OCI-LY1 (cell line): ENCODE data around the gene ECEL1.

Experiments
- H2AFZ ChIP-seq: fragments of 200-600 bp; sonication (generic), shearing (Covaris generic); 2 replicates; pipeline ENCODE4 v1.6.0; 2014; ENCODE audit warnings: antibody characterized with exemption, mild to moderate bottlenecking, low read length
- H3F3A ChIP-seq: fragments of 200-600 bp; sonication (generic), shearing (Covaris generic); 2 replicates; pipeline ENCODE4 v1.6.0; 2014; ENCODE audit warnings: mild to moderate bottlenecking, antibody characterized with exemption, low read length, moderate library complexity; ENCODE audit not compliant: insufficient read depth
- H3K27ac ChIP-seq: fragments of 200-600 bp; sonication (generic); 2 replicates; pipeline ENCODE4 v1.5.1; 2014; ENCODE audit warnings: low read length, mixed run types, mild to moderate bottlenecking, low read depth; ENCODE audit not compliant: poor library complexity, severe bottlenecking
- H3K27me3 ChIP-seq: fragments of 200-600 bp; sonication (generic); 2 replicates; pipeline ENCODE4 v1.6.0; 2014; ENCODE audit warnings: antibody characterized with exemption, mild to moderate bottlenecking, low read length, moderate library complexity; ENCODE audit not compliant: insufficient read depth
- H3K36me3 ChIP-seq: fragments of 200-600 bp; sonication (generic); 2 replicates; pipeline ENCODE4 v1.6.1; 2014; ENCODE audit warnings: mild to moderate bottlenecking, antibody characterized with exemption, low read length, moderate library complexity, mixed read lengths; ENCODE audit not compliant: insufficient read depth
- H3K4me1 ChIP-seq: fragments of 200-600 bp; sonication (generic); 2 replicates; pipeline ENCODE4 v1.5.1; 2014; ENCODE audit warnings: mild to moderate bottlenecking, low read length, moderate library complexity; ENCODE audit not compliant: insufficient read depth, severe bottlenecking
- H3K4me2 ChIP-seq: fragments of 200-600 bp; sonication (generic), shearing (Covaris generic); 2 replicates; pipeline ENCODE4 v1.6.1; 2014; ENCODE audit warnings: low read length
- H3K4me3 ChIP-seq: fragments of 200-600 bp; sonication (generic); 2 replicates; pipeline ENCODE4 v1.5.1; 2014; ENCODE audit warnings: low read length, low read depth, mild to moderate bottlenecking, mixed read lengths; ENCODE audit not compliant: poor library complexity, severe bottlenecking
- H3K79me2 ChIP-seq: fragments of 200-600 bp; shearing (Covaris generic); 2 replicates; pipeline ENCODE4 v1.6.1; 2016; ENCODE audit warnings: mixed run types, low read length, mixed read lengths; ENCODE audit not compliant: insufficient read depth
- H3K9ac ChIP-seq: fragments of 200-600 bp; sonication (generic), shearing (Covaris generic); 2 replicates; pipeline ENCODE4 v1.6.1; 2014; ENCODE audit warnings: mild to moderate bottlenecking, low read length, mixed read lengths
- H3K9me2 ChIP-seq: fragments of 200-600 bp; sonication (generic), shearing (Covaris generic); 2 replicates; pipeline ENCODE4 v1.6.1; 2014; ENCODE audit warnings: low read depth, mild to moderate bottlenecking, low read length, mixed read lengths
- H3K9me3 ChIP-seq: fragments of 200-600 bp; shearing (Covaris generic); 2 replicates; pipeline ENCODE4 v1.6.1; 2014; ENCODE audit warnings: low read length, mixed read lengths
- H4K20me1 ChIP-seq: fragments of 200-600 bp; sonication (generic), shearing (Covaris generic); 2 replicates; pipeline ENCODE4 v1.6.0; 2016; ENCODE audit warnings: mild to moderate bottlenecking, low read length; ENCODE audit not compliant: insufficient read depth
- EZH2 ChIP-seq: fragments of 200-600 bp; sonication (generic), shearing (Covaris generic); IDR thresholded peaks from 2 replicates; pipeline ENCODE4 v1.8.0; 2017; ENCODE audit warnings: borderline replicate concordance, mixed run types, mild to moderate bottlenecking, antibody characterized with exemption, low read length, moderate library complexity, mixed read lengths
- TF ChIP-seq, protein P1 (sequence below): fragments of 200-600 bp; sonication (generic), shearing (Covaris generic); IDR thresholded peaks from 2 replicates; pipeline ENCODE4 v1.5.1; 2017; ENCODE audit warnings: mild to moderate bottlenecking, antibody characterized with exemption, low read length, moderate library complexity, mixed read lengths

ECEL1 gene

DNA sequence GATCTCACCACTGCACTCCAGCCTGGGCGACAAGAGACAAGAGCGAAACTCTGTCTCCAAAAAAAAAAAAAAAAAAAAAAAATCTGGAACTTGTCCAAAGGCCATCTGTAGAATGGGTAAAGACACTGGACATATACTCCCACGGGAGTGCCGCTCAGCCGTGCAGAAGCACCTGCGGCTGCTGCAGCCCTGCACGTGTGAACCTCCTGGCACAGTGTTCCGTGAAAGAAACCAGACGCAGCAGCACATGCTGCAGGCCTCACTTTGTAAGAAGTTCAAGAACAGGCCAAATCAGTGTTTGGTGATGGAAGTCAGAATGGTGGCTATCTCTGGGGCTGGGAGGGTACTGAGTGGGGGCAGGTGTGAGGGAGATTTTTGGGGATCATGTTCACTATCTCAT, 44.8 kb upstream of the ECEL1 start:
- no peaks in the 10 kb centered on the region for H3K9me3 ChIP-seq
- no peaks in the 10 kb centered on the region for H3K9me2 ChIP-seq
- H3F3A ChIP-seq = no peaks in the 10 kb centered on the region
- peaks cover 15% of the 10 kb centered on the region; the same call in 1 of the 2 replicates for H3K27me3 ChIP-seq
- no peak overlapping the region for H2AFZ ChIP-seq
- H3K36me3 ChIP-seq = no peaks in the 10 kb centered on the region
- peaks cover 8% of the 10 kb centered on the region for H3K4me1 ChIP-seq
- H3K79me2 ChIP-seq = no peaks in the 10 kb centered on the region
- H4K20me1 ChIP-seq = no peaks in the 10 kb centered on the region
- no peak overlapping the region for H3K9ac ChIP-seq
- no peak overlapping the region for H3K4me3 ChIP-seq
- H3K27ac ChIP-seq = no peak overlapping the region
- TF ChIP-seq, protein P1, sequence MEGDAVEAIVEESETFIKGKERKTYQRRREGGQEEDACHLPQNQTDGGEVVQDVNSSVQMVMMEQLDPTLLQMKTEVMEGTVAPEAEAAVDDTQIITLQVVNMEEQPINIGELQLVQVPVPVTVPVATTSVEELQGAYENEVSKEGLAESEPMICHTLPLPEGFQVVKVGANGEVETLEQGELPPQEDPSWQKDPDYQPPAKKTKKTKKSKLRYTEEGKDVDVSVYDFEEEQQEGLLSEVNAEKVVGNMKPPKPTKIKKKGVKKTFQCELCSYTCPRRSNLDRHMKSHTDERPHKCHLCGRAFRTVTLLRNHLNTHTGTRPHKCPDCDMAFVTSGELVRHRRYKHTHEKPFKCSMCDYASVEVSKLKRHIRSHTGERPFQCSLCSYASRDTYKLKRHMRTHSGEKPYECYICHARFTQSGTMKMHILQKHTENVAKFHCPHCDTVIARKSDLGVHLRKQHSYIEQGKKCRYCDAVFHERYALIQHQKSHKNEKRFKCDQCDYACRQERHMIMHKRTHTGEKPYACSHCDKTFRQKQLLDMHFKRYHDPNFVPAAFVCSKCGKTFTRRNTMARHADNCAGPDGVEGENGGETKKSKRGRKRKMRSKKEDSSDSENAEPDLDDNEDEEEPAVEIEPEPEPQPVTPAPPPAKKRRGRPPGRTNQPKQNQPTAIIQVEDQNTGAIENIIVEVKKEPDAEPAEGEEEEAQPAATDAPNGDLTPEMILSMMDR = no peak
- no peak for TF ChIP-seq EZH2
- H3K4me2 ChIP-seq = no peak overlapping the region

DNA sequence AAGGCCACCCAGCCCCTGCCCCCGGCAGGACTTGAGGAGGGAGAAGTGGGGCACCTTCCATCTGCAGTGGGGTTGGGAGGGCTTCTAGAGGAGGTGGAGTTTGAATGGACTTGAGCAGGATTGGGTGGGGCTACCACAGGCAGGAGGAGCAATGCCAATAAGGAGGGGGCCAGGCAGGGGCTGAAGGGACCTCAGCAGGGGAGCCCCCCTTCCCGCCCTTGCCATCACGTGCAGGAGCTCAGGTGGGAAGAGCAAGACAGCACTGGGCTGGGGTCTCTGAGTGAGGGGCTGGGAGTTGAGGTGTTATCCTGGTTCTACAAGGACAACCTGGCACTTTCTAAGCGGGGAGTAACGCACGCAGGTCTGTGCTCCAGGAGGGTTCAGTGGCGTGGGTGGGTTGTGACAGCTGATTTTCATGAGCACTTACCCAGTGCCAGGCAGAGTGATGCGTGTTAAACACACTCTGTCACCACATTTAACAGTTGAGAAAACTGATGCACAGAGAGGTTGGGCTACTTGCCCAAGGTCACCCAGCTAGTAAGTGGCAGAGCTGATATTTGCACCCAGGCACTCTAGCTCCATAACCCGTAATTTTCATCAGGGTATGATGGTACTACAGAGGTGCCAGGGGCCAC, 43.1 kb upstream of the ECEL1 start:
- H3K4me3 ChIP-seq = no peak overlapping the region
- H3K36me3 ChIP-seq = no peaks in the 10 kb centered on the region
- H3K4me1 ChIP-seq = peaks cover 8% of the 10 kb centered on the region
- H3F3A ChIP-seq = no peaks in the 10 kb centered on the region
- no peak overlapping the region for H3K9ac ChIP-seq
- no peaks in the 10 kb centered on the region for H4K20me1 ChIP-seq
- no peaks in the 10 kb centered on the region for H3K9me3 ChIP-seq
- no peak overlapping the region for H3K27ac ChIP-seq
- H3K4me2 ChIP-seq = no peak overlapping the region
- peaks cover 11% of the 10 kb centered on the region; the same call in 1 of the 2 replicates for H3K27me3 ChIP-seq
- H2AFZ ChIP-seq = no peak overlapping the region
- no peaks in the 10 kb centered on the region for H3K79me2 ChIP-seq
- TF ChIP-seq, protein P1 = no peak
- TF ChIP-seq EZH2 = no peak
- no peaks in the 10 kb centered on the region for H3K9me2 ChIP-seq

GRCh38 chr2:232529806-232530547, 42.3 kb upstream of the ECEL1 start:
- H3K4me2 ChIP-seq = no peak overlapping the region
- peaks cover 8% of the 10 kb centered on the region for H3K4me1 ChIP-seq
- H3F3A ChIP-seq = no peaks in the 10 kb centered on the region
- peaks cover 11% of the 10 kb centered on the region; the same call in 1 of the 2 replicates for H3K27me3 ChIP-seq
- H4K20me1 ChIP-seq = no peaks in the 10 kb centered on the region
- H3K79me2 ChIP-seq = no peaks in the 10 kb centered on the region
- H3K36me3 ChIP-seq = no peaks in the 10 kb centered on the region
- no peak overlapping the region for H3K9ac ChIP-seq
- no peaks in the 10 kb centered on the region for H3K9me3 ChIP-seq
- H2AFZ ChIP-seq = no peak overlapping the region
- TF ChIP-seq, protein P1 = no peak
- no peak for TF ChIP-seq EZH2
- no peak overlapping the region for H3K27ac ChIP-seq
- no peak overlapping the region for H3K4me3 ChIP-seq
- no peaks in the 10 kb centered on the region for H3K9me2 ChIP-seq
